H1 (cell line): Measurements from ENCODE around the gene TMEM132A.

Experiments used
- CBX5 ChIP-seq: fragments of 300-800, 300-1000 bp; sonication (generic); IDR thresholded peaks from 2 replicates; pipeline ENCODE4 v1.7.1; 2016; ENCODE audit warnings: antibody characterized with exemption, low read length, low read depth
- CEBPB ChIP-seq: IDR thresholded peaks from 2 replicates; pipeline ENCODE4 v1.6.1; 2012; ENCODE audit warnings: low read depth, low read length
- CTCF ChIP-seq, 3 experiments: IDR thresholded peaks; 1 replicate in 2 of 3; 2 replicates in 1 of 3; pipeline versions ENCODE4 v1.5.1 to v1.6.1; 2011; ENCODE audit warnings: low read length in 3 of 3, mild to moderate bottlenecking in 3 of 3, inconsistent platforms in 2 of 3, low read depth in 1 of 3, moderate library complexity in 1 of 3; ENCODE audit not compliant: insufficient read depth in 1 of 3; ENCODE audit errors: control extremely low read depth in 1 of 3
- EP300 ChIP-seq, 2 experiments: IDR thresholded peaks; 1 replicate in 1 of 2; 2 replicates in 1 of 2; pipeline ENCODE4 v1.6.1; 2011 to 2012; ENCODE audit warnings: low read depth in 2 of 2, low read length in 2 of 2, mild to moderate bottlenecking in 2 of 2, borderline replicate concordance in 1 of 2, inconsistent platforms in 1 of 2, moderate library complexity in 1 of 2
- EZH2 ChIP-seq: fragments of 200-600 bp; sonication (generic); IDR thresholded peaks from 2 replicates; pipeline ENCODE4 v1.7.1; 2012; ENCODE audit warnings: low read depth, mild to moderate bottlenecking, moderate library complexity, low read length, inconsistent platforms; ENCODE audit not compliant: severe bottlenecking
- GABPA ChIP-seq: IDR thresholded peaks from 2 replicates; pipeline ENCODE4 v1.6.1; 2011; ENCODE audit warnings: mild to moderate bottlenecking, low read length, moderate library complexity, borderline replicate concordance; ENCODE audit not compliant: insufficient read depth
- JUN ChIP-seq: IDR thresholded peaks from 2 replicates; pipeline ENCODE4 v1.6.1; 2011; ENCODE audit warnings: low read depth, mild to moderate bottlenecking, improper control_type of control experiment, low read length
- KDM5A ChIP-seq: fragments of 200-600 bp; IDR thresholded peaks from 2 replicates; pipeline ENCODE4 v1.7.1; 2012; ENCODE audit warnings: mild to moderate bottlenecking, low read length, inconsistent platforms, mixed read lengths
- POLR2A ChIP-seq, 2 experiments: IDR thresholded peaks; 1 replicate in 1 of 2; 2 replicates in 1 of 2; pipeline ENCODE4 v1.6.1; 2011; ENCODE audit warnings: low read depth in 2 of 2, low read length in 2 of 2, mild to moderate bottlenecking in 2 of 2; ENCODE audit errors: control extremely low read depth in 1 of 2
- SIX5 ChIP-seq: IDR thresholded peaks from 2 replicates; pipeline ENCODE4 v1.6.1; 2011; ENCODE audit warnings: mild to moderate bottlenecking, low read depth, low read length
- SRF ChIP-seq: IDR thresholded peaks from 2 replicates; pipeline ENCODE4 v1.6.1; 2011; ENCODE audit warnings: mild to moderate bottlenecking, low read depth, low read length, moderate library complexity
- SUZ12 ChIP-seq: fragments of 200-600 bp; sonication (generic); IDR thresholded peaks from 2 replicates; pipeline ENCODE4 v1.6.1; 2012; ENCODE audit warnings: mild to moderate bottlenecking, inconsistent platforms, low read length, moderate library complexity, mixed read lengths

- no peak for TF ChIP-seq SRF
- no peak for TF ChIP-seq POLR2A (IDR thresholded peaks at IDR 0.05; ENCODE audit: control extremely low read depth in 1 of 2, low read depth in 2 of 2, low read length in 2 of 2)
- no peak for TF ChIP-seq JUN
- no peak for TF ChIP-seq CBX5
- no peak for TF ChIP-seq CTCF (IDR thresholded peaks at IDR 0.05; ENCODE audit: control extremely low read depth in 1 of 3, insufficient read depth in 1 of 3, low read depth in 1 of 3, low read length in 3 of 3)
- no peak for TF ChIP-seq CEBPB
- no peak for TF ChIP-seq GABPA
- no peak for TF ChIP-seq SIX5
- no peak for TF ChIP-seq EP300 (IDR thresholded peaks at IDR 0.05; ENCODE audit: borderline replicate concordance in 1 of 2, low read depth in 2 of 2, low read length in 2 of 2)
- TF ChIP-seq SUZ12: no peak
- no peak for TF ChIP-seq KDM5A
- no peak for TF ChIP-seq EZH2
Observed at GRCh38 chr11:60900673-60901404, 23.4 kb upstream of the TMEM132A start.
